ENCODE data around the gene BRD3OS.

BRD3OS gene

DNA sequence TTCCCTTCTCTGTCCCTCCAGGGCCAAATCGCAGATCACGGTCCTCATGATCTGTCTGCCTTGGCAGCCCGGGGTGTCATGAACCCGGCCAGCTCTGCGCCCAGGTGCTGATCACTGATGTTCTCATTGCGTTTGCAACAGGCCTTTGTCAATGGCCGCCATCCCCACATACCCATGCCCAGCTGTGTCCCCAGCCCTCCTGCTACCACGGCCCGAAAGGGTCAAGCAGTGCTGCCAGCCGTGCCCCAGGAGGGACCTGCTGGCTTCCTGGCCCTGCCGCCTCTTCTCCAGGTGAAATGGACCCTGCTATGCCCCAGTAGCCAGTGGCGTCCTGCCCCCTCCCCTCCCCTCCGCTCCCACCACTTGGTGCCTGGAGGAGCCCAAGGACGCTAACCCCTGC, 20.4 kb upstream of the BRD3OS start:
- no peak for DNase-seq (ENCODE audit: low read depth)

DNA sequence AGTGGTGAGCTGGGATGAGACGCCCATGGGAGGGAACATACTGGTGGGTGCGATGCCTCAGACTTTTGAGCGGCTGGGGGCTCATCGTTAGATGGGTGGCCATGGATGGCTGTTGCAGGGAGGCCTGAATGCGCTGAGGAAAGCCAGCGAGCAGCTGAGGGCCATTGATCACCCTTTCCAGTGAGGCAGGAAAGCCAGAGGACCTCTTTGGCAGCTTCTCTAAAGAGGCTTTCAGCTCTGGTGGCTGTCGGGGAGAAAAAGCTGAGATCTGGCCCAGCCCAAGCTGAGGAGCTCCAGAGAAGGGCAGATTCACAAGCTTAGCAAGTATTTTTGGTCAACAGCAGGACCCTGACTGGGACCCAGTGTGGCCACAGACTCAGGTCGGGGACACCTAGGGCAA, 19.9 kb upstream of the BRD3OS start:
- DNase-seq (ENCODE audit: low read depth), result no peak

DNA sequence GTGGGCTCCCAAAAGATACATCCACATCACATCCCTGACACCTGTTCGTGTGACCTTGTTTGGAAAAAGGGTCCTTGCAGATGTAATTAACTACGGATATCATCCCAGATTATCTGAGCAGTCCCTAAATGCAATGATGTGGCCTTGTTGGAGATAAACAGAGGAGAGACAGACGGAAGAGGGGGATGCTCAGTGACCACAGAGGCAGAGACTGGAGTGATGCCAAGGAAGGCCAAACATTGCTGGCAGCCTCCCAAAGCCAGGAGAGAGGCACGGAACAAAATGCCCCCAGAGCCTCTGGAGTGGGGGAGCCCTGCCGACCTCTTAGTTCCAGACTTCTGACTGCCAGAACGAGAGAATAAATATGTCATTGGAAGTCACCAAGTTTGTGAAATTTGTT, 18.1 kb upstream of the BRD3OS start:
- no peak for DNase-seq (ENCODE audit: low read depth)

DNA sequence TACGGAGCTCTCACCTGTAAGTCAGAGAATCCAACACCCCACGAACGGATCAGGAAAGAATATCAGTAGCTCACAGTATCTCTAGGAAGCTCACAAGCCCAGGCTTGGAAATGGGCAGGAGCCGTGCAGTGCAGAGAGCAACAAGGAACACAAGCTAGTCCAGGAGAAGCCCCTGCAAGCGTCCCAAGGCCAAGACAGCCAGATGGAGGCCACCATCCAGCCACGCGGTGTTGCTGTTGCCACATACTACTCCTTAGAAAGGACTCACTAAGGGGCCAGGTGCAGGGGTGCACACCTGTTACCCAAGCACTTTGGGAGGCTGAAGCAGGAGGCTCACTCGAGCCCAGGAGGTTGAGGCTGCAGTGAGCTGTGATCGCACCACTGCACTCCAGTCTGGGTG, 17.7 kb upstream of the BRD3OS start:
- DNase-seq (ENCODE audit: low read depth), result no peak

DNA sequence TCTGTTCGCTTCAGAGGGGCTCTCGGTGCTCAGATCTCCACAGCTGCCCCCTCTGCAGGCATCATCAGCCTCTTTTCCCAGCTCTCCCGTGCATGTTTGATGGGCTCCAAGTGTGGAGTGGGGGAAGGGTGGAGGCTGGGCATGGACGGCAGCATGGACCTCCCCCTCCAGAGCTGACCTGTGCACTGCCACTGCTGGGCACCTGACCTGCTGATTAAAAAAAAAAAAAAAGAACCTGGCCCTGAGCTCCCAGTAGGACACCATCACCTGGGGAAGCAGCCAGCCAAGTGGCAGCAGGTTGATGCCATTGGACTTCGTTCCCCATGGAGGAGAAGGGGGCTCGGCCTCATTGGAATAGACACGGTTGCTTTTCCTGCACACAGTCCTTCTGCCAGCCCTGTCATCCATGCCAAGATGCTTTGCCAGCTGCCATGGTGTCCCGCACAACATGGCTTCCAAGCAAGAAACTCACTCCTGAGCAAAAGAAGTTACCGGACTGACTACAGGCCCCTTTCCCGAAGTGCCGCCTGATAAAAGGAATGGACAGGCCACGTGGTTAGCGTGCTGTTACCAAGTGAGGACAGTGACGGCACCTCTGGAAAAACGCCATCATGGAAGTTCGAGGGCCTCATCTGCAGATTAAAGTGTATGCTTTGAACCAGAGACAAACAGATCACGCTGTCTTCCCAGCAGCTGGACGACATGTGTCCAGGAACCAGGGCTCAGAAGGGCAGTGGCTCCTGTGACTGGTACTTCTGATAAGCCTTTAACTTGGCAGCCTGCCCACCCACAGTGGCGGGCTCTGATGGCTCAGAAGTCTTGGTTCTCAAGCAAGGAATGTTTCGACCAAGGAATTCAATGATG, 14.7 kb upstream of the BRD3OS start:
- DNase-seq (ENCODE audit: low read depth), result no peak

DNA sequence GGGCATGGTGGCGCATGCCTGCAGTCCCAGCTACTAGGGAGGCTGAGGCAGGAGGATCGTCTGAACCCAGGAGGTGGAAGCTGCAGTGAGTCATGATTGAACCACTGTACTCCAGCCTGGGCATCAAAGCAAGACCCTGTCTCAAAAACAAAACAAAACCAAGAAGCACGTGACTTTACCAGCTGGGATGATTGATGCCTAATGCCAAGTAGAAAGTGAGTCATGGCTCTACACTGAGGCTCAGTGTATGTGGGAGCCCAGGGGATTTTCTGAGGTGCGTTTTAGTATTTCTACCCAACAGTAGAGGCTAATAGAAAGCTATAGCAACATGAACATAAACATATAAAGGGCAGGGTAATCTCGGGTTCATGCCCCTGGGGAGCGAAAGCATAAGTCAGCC, 13.9 kb upstream of the BRD3OS start:
- DNase-seq (ENCODE audit: low read depth), result no peak

DNA sequence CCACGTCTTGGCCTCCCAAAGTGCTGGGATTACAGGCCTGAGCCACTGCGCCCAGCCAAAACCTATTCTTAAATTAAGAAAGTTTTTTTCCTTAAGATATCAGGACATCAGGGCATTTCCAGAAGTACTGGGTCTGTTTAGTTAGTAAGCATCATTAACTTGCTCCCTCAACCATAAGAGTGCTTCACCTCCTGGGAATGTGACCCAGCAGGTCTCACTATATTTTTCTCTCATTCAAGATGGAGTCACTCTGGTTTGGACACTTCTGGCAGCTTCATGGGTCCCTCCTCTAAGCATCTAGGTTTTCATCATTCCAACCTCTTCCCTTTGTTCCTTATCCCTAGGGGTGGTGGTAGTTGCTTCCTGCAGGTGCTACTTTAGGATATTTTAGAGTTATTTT, 10.3 kb upstream of the BRD3OS start:
- DNase-seq (ENCODE audit: low read depth), result no peak

DNA sequence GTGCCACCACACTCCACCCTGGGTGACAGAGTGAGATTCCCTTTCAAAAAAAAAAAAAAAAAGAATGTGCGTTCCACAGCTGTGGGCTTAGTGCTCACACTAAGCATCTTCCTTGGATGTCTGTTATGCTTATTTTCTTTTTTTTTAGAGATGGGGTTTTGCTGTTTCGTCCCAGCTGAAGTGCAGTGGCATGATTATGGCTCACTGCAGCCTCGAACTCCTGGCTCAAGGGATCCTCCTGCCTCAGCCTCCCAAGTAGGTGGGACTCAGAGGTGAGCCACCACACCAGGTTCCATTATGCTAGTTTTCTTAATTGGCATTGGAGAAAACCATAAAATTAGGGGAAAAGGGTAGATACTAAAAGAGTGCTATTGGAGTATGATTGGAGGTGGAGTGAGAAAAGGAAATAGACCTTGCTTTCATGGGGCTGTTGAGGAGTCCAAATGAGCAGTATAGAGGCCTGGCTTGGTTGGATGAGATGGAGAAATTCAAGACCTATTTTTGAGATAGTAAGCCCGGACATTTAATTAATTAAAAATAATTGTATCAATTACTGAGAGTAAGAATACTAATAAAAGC, 978 bp upstream of the BRD3OS start:
- no peak for DNase-seq (ENCODE audit: low read depth)

DNA sequence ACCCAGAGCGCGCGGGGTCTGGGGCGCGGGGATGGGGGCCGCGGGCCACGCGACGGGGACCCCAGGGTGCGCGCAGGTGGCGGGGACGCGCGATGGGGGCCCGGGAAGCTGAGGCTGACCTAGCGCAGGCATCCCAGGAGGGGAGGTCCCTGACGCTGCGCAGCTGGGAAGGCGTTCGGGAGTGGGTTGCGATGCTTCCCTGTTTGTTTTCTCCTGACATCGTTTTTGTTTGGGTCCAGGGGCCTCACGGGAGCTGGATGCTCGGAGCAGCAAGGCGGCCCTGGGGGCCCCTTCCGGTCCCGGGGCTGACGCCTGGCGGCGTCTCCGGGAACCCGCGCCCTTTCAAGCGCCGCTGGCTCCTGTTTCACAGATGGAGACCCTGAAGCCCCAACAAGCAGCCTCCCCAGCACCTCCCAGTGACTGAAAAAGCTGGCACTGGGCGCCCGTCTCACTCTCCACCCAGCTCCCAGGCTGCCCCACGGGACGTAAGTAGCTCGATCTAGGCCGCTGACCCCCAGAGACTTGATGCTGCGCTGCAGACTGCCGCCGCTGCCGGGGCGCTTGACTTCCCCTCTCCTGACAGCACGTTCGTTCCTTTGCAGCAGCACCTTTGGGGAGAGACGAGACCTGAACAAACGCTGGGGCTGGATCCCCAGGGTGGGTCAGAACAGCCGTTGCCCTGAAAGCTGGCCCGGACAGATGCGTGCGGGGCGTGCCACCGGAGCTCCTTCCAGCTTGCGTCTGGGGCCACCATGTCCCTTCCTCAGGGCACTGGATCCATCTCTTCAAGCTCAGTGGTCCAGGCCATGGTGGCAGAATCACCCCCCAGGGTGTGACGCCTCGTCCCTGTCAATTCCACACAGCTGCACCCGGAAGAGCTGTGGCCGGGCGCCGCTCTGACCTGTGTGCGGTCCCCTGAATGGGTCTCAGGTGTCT, 593 bp downstream of the BRD3OS start:
- peak; percentile 8 for DNase-seq (ENCODE audit: low read depth)

DNA sequence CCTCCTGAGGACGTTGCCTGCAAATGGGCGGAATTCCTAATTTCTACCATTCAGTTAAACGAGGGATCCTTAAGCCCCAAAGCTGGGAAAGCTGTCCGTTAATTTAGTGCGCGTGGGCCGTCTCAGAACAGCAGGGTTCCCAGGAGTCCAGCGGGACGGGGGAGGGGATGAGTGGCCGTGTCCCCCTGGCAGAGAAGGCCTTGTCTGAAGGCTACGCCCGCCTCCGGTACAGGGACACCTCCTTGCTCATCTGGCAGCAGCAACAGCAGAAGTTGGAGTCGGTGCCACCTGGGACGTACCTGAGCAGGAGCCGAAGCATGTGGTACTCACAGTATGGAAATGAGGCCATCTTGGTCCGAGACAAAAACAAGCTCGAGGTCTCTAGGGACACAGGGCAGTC, 1.3 kb downstream of the BRD3OS start:
- no peak for DNase-seq (ENCODE audit: low read depth)

DNA sequence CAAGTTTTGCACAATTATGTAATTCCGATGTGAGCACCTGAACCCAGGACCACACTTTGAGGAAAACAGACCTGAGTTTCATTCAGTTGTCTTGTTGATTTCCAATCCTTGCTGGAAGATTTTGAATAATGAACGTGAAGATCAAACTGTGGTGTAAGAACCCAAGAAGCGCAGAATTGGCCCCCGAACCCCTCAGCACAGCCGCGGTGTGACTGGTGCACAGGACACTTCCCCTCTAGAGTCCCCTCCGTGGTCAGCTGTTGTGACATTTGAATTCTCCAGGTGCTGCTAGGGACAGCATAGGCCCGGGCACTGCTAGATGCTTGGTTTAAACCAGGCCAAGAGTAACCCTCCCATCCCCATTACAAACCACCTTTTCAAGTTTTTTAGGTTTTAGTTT, 1.7 kb downstream of the BRD3OS start:
- DNase-seq (ENCODE audit: low read depth), result no peak

DNA sequence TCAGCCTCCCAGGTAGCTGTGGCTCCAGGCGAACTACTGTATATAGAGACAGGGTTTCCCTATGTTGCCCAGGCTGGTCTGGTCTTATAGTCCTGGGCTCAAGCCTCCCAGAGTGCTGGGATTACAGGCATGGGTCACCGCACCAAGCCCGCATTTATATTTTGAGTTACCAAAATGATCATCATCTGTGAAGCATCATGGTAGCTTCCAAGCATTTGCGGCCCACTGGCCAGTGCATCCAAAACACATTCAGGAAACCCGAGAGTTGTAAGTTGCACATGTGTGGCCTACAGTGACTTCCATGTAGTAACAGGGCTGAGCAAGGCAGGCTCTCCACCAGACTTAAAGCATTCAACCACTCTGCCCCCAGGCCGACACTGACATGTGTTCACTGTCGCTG, 2.3 kb downstream of the BRD3OS start:
- DNase-seq (ENCODE audit: low read depth), result no peak

DNA sequence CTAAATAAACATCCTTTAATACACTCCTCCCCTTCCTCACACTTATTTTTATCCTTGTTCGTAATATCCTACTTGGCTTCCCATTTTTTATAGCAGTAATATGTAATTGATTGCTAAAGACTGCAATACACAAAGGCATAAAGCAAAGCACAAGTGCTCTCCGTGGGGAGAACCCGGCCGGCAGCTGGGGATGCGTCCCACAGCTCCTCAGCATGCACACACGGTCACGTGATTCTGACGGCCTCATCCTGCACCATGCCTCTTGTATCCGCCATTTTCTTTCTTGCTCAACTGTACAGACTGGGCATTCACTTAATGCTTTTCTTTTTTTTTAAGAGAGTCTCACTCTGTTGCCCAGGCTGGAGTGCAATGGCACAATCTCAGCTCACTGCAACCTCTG, 2.8 kb downstream of the BRD3OS start:
- DNase-seq (ENCODE audit: low read depth), result no peak

DNA sequence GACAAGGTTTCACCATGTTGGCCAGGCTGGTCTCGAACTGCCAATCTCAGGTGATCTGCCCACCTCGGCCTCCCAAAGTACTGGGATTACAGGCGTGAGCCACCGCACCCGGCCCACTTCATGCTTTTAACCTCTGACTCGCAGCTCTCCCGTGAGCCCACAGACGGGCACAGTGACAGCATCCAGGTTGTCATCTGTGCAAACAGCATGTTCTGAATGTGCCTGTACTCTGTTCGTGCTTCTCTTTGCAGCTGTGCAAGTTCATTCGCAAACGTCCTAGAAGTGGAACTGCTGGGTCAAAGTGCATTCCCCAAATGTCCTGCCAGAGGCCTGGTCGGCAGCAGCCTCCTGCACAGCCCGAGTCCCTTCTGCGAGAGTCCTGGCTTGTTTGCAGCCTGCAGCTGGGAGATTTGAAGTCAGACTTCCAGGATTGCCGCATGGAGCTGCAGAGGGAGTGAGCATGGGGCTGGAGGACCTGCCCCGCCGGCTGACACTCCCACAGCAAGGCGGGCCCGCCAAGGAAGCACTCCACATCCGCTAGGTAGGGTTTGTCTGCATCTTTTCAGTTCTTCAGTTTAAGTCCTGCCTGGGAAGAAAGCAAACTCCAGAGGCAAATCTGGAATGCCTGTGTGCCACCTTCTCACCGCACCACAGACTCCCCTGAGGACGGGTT, 3.4 kb downstream of the BRD3OS start:
- DNase-seq (ENCODE audit: low read depth), result no peak

DNA sequence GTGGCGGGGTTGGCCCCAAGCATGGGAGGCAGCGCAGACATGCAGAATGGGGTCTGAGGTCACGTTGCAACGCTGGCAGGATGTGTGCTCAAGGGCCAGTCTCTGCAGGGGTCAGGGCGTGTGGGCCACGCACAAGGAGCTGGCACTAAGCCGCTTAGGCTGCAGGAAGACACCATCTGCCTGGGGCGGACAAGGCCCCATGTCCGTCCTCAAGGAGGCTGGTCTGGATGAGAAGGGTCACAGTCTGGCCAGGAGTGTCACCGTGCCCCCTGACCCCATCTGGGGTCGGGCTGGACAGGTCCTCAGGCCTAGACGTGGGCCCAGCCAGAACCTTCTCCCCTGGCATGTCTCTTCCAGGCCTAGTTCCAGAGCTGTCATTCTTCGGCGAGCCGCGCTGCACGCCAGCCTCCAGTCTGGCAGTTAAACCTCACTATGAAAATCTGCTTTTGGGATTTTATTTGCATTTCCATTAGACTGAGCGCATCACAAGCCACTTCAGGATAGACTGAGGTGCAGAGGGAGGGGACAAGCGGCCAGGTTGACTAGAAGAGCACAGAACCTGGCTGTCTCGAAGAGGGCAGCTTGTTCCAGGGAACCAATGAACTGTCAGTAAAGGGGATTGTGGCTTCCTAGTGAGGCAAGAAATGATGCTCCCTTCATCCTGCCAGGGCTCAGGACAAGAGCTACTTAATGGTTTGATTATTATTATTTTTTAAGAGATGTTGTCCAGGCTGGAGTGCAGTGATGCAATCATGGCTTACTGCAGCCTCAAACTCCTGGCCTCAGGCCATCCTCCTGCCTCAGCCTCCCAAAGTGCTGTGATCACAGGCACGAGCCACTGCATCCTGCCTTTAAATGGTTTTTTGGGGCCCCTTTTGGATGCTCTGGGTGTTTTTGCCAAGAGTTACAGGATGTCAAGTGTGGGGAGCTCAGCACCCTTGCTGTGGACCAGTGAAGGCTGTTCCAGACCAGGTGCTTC, 4.3 kb downstream of the BRD3OS start:
- no peak for DNase-seq (ENCODE audit: low read depth)

DNA sequence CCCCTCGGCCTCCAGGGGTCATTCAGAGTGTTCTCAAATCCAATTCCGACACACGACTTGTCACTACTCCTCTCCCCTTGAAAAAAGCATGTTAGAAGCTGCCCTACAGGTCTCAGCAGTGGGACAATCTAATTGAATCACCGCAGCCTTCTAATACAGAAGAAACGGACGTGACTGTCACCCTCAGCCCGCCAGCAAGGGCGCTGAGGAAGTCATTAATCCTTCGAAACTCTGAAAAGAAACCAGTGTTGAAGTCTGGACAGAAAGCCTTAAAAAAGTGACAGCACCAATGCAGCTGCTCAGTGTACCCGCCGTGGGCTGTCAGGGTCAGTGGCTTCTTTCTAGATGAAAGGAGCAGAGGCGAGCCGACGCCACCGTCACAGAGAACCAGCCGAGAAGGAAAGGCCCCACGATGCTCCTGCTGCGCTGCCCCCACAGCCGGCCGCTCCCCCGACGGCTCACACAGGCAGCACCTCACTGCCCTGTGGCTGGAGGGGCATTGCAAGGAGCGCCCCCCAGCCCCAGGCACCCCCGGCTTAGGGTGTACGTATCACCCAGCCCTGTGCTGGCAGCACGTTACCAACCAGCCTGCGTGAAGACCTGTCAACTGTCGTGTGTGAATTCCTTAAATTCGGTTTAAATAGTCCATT, 5.7 kb downstream of the BRD3OS start:
- DNase-seq (ENCODE audit: low read depth), result no peak

DNA sequence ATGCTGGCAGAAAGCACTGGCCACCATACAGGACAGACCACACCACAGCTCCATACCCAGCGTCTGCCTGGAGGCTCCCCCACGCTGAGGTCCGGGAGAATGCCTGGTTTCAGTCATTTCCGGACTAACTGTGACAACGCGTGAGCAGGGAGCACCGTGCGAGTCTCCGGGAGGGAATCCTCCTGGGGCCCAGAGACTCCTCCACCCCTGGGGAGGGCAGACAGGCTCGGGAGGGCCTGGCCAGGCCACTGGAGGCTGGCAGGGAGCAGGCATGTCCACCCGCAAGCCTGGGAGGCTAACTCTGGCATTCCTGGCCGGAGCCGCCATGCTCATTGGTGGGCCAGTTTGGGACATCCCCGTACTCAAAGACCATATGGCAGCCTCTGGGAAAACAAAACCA, 6.5 kb downstream of the BRD3OS start:
- no peak for DNase-seq (ENCODE audit: low read depth)

DNA sequence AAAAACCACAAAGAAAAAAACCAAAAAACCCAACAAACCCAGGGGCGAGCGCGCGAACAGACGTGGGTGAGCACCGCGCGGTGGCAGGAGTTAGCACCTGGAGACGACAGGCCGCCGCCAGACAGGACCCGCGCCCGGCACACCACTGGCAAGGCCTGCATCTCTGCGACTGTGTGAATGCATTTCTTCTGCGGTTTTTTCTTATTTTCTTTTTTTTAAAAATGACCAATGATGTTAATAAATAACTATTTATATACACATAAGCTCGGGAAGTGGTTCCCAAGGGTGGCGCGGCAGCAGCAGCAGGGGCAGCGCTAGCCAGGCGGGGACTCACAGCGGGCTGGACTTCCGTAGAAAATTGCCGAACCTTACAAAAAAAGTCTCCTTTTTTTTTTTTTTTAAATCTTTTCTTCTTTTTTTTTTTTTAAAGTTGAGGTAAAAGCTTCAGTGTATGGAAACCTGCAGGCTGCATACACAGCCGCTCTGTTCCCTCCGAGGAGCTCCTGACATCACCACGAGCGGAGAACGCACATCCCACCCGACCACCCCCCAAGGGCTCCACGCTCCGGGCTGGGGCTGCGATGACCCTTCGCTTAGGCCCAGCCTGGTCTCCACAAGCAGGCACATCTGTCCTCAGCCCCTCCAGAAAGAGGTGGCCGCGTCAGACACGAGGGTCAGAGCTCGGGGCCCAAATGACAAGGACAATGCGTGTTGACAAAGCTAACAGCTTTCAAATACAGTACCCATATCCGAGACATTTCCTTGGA, 7.4 kb downstream of the BRD3OS start:
- no peak for DNase-seq (ENCODE audit: low read depth)

DNA sequence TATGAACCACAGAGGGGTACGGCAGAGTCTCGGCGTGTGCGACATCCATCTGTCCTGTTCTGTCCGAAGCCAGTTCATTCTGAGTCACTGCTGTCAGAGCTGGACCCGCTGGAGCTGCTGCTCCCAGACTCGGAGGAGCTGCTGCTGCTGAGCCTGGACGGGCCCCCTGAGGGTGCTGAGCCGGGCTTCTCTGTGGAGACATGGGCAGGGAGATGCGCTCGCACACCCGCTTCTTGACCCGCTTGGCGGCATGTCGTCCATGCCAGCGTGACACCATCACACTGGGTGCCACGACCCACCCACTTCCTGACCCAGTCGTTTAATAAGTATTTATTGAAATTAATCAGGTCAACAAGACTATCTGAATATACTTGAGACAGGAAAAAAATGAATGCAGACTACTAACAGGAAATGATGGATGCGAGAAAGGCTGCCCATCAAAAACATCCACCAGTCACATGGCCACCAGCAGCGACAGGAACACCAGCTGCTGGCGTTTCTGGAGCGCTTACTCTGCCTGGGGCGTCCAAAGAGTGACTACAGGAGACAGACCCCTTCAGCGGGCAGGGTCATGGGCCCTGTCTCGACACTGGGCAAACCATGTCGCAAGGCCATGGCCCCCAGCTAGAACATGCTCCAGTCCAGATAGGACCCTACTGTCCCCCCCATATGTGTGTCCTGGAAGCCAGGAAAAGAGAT, 8.4 kb downstream of the BRD3OS start:
- DNase-seq (ENCODE audit: low read depth), result no peak

Measured in GM04503 (cell line).